GM18907 (cell line): ENCODE data around the gene DIS3L2.
A peak's percentile ranks its signal among the peaks of the same experiment; 100 is the strongest.
"Not testable (repeated sequence)": the region's sequence is repeated elsewhere in the genome, so short reads cannot be mapped to it uniquely, and the experiment has no call there.

ENCODE experiments used
- ATAC-seq: cut with Tn5 transposase; IDR thresholded peaks from one replicate; pipeline ENCODE4 v1.9.1; 2021; ENCODE audit warnings: mild to moderate bottlenecking, moderate library complexity; ENCODE audit not compliant: unreplicated experiment

DIS3L2 gene

DNA sequence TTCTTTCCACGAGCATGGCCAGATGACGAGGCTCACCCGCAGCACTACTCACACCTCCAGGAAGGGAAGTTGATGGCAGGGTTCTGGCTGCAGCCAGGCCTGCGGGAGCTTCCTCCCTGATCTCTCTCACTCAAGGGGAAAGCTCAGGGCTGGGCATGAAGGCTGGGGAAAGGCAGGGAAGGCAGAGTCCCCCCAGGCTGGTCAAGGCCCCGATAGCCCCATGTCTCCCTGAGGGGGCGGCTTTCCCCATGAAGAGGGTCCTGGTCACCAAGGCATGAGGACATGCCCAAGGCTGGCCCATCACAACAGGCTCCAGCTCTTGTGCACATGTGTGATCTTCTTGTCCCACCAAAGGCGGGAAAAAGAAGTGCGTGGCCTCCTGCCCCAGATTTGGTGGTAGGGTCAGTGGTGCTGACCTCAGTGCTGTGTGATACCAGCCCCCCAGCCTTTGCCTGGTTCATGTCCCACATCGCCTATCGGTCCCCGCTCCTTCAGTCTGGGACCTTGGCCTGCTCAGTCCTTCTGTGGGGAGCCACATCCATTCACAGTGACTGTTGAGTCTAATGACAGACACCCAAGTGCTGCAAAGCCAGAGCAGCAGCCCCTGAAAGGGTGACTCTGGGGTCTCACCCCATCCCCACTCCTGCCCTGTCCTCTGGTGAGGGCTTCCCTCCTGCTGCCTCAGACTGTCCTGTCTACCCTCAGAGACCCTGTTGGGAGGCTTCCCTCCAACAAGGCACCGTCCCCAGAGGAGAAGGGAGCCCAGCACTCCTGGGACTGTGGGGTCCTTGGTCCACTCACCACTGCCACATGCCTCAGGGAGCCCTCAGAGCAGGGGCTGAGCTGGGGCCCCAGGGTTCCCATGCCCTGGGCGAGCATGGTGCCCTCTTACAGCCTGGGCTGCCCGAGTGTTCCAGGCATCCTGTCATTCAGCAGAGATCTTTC lies 367.3 kb downstream of the DIS3L2 start:
- peak; percentile 15 for ATAC-seq

DNA sequence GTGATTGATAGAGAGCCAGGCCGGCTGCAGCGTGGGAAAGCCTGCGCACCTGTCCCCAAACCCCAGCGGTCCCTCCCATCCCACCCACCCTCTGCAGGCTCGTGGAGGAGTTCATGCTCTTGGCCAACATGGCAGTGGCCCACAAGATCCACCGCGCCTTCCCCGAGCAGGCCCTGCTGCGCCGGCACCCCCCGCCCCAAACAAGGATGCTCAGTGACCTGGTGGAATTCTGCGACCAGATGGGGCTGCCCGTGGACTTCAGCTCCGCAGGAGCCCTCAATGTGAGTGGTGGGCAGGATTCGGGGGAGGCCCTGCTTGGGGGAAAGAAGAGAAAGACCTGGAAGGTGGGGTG lies 368.2 kb downstream of the DIS3L2 start:
- ATAC-seq: no peak

DNA sequence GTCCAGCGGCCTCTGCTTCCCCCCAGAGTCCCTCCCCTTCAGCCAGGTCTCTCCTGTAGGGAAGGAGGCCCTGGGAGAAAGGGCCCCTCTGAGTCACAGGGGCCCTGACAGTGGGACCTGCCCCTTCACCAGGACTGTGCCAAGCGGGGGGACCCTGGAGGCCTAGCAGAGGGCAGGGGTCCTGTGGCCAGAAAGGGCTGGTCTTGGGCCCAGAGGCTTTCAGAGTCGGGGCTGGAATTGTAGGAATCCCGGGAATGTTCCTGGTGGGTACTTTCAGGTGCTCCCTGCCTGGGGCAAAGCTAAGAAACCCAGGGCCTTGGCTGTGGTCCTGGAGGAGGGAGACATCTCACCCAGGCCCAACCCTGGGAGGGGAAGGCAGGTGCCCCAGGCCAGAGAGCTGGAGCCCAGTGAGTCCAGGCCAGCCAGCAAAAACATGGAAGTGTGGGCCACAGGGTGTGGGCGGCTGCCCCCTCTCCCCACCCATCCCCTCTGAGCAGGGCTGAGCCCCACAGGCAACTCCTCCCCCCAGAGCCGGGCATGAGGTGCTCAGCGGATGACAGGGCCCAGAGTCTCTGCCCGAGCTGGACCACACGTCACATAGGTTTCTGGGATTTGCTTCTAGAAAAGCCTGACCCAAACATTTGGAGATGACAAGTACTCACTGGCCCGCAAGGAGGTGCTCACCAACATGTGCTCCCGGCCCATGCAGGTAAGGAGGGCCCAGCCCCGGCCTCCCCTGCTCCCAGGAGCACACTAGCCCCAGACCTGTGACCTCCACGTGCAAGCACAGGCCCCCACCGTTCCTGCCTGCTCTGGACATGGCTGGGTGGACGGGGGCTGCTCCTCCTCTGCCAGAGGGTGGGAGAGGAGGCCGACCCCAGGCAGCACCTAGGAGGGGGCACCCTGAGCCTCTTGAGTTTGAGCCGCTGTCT lies 368.8 kb downstream of the DIS3L2 start:
- ATAC-seq: no peak

DNA sequence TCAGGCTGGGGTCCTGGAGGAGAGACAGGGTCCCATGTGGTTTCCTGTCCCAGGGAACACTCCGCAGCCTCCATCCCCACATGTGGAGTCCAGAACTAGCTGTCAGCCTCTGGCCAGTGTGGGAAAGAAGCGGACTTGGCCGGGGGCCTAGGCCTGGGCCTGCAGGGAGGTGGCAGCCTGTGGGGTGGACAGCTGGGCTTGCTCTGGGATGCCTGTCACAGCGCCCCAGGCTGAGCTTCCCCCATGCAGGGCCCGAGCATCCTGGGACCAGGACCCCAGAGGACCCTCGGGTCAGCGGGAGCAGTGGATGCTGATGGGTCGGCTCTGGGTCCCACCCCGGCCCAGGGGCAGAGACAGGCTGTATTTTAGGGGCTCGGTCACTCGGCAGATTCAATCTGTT lies 369.5 kb downstream of the DIS3L2 start:
- not testable (repeated sequence) for ATAC-seq

DNA sequence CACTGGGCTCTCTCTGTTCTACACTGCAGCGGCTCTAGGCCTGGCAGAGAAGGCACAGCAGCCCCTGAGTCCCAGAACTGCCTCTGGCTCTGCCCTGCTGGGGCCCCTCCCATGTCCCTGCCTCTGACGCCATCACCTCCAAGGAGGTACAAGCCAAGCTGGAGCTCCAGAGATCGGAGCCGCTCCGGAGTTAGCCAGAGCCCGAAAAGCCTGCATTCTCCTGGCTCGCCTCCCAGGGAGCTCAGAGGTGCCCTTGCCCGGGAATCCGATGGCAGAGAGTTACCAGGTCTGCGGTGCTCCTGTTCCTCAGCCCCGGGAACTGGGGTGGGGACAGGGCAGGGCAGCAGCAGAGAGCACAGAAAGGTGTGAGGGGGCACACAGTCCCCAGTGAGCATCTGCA lies 370.1 kb downstream of the DIS3L2 start:
- ATAC-seq: not testable (repeated sequence)

DNA sequence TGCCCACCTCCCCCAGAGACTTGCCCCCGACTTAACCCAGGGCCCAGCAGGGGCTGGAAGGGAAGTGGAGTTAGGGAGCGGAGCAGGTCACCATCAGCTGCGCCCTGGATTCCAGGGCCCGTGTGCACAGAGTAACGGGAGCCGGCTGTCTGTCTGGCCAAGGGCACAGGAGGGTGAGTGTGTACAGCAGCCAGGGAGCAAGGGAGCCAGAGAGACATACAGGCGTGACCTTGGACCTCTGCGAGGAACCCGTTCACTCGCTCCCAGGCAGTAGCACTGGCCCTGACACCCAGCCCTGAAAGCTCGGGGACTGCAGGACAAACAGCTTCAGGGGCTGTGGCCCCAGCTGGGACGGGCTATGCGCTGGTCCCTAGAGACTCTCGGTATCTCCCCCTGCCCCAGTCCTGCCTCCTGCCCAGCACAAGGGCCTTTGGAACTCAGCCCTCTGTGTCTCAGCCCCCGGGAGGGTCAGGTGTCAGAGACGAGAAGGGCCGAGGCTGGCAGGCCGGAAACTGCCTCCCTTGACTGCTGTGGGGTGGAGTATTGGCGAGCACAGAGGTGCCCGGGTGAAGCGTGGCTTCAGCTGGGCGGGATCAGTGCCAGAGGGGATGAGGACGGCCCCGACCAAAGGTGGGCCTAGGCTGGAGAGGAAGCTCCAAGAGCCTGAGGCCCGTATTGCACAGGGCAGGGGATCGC lies 370.9 kb downstream of the DIS3L2 start:
- ATAC-seq: not testable (repeated sequence)

DNA sequence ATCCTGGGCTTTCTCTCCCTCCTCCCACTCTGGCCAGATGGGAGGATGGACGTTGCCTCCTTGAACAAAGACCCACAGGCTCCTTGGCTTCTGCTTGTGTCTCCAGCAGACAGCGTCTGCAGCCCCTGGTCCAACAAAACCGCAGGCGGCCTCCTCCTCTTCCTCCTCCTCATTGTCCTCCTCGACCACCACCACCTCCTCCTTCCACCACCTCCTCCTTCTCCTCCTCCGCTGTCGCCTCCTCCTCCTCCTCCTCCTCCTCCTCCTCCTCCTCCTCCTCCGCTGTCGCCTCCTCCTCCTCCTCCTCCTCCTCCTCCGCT lies 371.4 kb downstream of the DIS3L2 start:
- no peak for ATAC-seq

DNA sequence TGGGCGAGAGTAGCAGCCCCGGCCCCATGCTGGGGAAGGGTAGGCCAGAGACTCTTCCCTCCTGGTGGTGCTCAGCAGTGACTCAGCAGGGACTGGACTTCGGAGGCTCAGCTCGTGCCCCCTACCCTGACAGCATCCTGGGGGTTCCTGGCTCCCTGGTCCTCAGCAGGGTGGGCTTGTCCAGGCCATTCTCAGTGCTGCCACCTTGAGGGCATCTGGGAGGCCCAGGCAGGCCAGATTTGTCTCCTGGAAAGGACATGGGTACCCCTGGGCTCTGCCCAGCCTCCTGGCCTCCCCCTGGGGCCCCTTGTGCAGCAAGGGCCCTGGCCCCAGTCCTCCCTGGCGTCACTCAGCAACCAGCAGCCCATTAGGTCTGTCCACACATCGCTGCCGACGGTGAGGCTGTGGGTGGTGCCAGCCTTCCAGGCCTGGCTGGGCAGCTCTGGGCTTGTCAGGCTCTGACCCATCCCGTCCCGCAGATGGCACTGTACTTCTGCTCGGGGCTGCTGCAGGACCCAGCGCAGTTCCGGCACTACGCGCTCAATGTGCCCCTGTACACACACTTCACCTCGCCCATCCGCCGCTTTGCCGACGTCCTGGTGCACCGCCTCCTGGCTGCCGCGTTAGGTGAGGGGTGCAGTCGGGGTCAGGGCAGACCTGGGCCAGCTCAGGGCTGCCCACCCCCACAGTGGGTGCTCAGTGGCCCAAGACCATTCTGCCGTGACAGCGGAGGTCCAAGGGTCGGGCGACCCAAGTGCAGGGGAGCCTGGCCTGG lies 372.0 kb downstream of the DIS3L2 start:
- no peak for ATAC-seq

DNA sequence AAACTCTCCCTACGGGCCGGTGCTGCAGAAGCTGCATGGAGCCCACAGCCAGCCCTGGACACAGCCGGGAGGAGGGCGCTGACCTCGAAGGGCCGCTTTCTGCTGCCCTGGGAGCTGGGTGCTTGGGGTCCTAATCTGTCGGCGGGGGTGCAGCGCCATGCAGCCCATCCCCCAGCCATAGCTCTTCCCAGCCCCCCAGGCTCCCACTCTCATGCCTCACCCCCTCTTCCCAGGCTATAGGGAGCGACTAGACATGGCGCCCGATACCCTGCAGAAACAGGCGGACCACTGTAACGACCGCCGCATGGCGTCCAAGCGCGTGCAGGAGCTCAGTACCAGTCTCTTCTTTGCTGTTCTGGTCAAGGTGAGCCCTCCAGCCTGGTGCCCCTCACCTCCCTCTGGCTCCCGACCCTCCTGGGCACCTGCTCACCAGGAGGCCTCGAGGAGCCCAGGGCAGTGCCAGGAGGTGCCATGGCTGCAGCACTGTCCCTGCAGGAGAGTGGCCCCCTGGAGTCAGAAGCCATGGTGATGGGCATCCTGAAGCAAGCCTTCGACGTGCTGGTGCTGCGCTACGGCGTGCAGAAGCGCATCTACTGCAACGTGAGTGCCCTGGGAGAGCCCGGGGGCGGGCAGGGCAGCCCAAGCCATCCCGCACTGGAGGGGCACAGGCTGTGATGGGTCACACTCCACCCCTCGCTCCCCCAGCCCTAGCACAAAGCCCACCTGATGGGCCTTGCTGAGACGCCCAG lies 372.8 kb downstream of the DIS3L2 start:
- not testable (repeated sequence) for ATAC-seq

DNA sequence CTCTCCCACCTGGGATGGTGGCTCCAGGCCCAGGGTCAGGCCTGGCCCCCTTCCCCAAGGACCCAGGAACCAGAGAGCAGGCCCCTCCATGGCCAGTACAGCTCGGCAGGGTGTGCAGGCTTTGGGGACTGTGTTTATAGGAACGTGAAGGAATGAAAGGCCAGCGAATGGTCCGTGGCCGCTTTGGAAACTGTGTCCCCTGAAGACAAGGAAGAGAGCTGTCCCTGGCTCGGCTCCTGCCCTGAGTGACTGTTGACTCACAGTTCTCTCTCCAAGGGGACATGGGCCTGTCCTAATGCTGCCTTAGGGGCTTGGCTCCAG lies 373.3 kb downstream of the DIS3L2 start:
- ATAC-seq: not testable (repeated sequence)

DNA sequence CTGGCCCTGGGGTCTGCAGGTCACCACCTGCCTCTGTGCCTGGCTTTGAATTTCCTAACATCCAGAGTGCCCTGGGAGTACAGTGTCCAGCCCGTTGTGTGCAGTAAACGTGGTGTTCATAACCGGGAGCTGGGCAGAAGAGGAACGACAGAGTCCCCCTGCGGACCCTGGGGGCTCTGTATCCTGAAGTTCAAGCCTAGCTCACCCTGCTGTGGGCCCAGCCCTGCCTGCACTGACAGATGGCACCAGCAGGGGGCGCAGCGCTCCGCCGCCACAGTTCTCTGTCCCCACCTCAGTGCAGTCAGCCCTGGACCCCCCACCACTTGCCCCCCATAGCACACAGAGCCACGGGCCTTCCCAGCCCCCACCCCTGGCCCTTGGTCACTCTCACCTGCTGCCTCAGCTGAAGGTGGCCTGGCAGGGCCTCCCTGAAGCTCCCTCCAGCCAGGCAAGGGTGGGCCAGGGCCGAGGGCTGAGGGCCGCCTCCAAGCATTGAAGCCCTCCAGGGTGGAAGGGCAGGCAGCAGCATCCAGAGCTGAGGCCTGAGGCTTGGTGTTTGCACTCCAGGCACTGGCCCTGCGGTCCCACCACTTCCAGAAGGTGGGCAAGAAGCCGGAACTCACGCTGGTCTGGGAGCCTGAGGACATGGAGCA lies 373.8 kb downstream of the DIS3L2 start:
- ATAC-seq: not testable (repeated sequence)

DNA sequence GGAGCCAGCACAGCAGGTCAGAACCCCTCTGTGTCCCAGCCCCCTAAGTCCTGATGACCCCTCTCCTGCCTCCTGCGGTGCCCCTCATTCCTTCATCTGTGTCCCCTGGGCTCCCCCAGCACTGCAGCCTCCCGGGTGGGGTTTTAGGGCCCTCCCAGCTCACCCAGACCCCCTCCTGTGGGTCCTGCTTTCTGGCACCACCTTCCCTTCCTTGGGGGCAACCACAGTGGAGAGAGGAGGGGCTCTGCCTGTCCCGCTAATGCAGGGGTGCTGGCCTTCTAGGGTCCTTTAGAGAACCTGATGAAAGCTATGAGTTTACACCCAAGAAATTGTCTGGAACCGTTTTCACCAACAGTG lies 374.3 kb downstream of the DIS3L2 start:
- no peak for ATAC-seq

DNA sequence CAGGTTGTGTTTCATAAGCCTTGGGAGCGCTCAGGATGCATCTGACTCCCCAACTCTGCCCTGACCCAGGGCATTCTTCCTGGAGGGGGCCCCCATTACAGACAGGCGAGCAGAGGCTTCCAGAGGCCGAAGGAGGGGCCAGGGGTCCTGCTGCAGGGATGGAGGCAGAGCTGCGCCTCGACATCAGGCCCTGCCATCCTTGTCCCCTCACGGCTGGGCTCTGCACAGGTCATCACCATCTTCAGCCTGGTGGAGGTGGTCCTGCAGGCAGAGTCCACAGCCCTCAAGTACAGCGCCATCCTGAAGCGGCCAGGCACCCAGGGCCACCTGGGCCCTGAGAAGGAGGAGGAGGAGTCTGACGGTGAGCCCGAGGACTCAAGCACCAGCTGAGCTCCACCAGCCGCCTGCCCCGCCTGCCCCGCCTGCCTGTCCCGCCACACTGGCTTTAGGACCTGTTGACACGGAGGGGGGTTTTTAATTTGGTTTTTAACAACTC lies 374.8 kb downstream of the DIS3L2 start:
- ATAC-seq: no peak

DNA sequence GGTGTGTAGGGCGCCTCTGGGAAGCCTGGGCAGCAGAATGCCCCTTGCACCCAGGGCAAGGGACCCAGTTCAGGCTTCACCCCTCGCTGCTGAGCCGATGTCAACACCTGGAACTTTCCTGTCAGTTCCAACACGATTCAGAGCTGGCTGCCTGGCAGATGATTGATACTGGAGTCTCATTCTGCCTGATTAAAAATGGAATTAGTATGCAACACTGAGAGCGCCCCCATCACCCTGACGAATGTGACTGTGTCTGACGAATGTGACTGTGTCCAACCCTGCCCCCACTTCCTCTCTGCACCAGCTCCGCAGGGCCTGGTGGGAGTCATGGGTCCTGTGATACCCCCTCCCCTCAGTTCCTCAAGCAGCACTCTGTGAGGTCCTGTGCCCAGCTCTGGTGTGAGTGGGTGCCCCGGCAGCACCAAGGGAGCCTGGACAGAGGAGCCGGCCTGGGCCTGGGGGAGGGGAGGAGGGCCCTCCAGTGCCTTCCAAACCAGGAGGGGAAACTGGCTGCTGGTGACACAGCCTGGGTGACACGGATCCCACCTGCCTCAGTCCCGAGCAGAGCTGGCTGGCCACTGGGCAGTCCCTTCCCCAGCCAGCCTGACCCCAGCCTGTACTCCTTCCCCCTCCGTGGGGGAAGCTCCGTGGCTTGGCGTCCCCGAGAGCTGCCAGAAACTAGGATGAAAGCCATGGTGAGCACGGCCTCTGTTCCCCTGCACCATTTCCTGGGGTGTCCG lies 375.6 kb downstream of the DIS3L2 start:
- no peak for ATAC-seq

DNA sequence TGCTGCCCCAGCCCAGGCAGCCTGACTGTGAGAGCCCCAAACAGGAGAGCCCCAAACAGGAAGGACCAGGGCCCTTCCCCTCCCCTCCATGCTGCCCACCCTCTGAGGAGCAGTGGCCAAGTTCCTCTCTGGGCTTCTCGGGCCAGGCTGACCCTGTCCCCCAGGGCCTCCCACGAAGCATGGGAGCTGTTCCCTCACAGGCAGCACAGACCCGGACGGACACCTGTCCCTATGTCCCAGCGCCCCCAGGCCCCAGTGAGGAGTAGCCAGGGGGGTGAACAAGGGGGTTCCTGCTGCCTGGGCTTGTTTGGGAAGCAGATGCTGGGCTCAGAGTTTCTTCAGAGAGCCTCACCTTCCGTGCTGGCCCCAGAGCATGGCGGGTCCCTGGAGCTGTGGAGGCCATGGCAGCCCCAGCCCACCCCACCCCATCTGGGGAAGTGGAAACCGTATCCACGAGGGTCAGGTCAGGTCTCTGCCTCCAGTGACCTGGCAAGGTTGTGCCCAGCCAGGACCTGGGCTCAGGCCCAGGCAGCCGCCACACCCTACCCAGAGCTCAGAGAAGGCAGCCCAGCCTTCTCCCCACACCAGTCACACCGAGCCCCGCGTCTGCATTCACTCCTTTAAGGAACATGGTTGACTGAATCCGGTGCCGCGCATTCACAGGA lies 376.7 kb downstream of the DIS3L2 start:
- ATAC-seq: not testable (repeated sequence)

DNA sequence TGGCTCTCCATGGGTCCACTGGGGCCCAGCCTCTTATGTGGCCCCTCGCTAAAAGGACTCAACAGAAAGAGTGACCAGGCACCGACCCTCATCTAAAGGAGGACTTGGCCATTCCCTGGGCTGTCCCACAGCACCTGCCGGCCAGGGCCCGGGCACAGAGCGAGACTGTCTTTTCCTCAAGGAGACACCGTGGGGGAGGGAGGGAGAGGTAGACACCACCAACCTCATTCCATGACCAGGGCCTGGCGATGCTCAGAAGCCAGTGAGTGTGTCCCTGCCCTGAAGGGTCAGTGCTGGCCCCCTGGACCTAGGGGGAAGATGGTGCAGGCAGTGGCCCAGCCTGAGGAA lies 377.2 kb downstream of the DIS3L2 start:
- no peak for ATAC-seq

DNA sequence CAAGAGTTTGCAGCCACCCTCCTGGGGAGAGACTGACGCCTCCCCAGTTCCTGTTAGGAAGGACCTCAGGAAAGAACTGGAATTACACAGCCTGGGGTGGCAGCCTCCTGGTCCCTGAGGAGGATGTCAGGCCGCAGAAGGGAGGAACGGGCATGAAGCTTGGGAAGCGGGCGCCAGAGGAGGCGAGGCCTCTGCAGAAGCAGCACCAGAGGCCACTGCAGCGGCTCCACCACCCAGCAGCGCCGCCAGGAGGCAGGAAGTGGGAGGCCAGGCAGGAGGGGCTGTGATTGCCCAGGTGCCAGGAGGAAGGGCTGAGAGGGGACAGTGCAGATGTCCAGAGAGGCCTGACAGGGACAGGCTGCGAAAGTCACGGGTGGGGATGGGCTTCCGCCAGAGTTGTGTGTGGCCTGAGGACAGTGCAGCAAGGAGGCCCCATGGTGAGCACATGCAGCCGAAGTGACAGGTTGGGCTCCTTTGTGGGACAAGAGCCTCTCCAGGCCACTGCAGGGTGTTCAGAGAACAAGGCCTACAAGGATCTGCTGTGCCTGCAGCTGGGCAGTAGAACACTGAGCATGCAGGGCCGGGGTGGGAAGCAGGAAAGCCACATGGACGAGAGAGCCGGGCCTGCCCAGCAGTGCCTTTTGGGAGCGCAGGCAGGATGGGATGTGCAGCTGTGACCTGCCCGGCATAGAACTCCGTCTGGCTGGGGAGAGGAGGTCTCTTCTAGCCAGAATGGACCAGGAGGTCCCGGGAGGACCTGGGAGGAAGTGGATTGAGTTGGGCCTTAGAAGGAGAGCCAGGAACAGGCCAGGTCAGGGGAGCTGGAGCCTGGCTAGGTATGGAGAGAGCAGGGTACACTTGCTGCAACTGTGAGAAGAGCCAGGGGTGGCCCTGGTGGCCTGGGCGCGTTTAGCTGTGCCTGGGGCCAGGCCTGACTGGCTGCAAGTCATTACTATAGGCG lies 377.9 kb downstream of the DIS3L2 start:
- ATAC-seq: no peak
